ENCODE results near the gene ROCK2.

The ROCK2 gene

GRCh38 chr2:11144738-11145079 lies 199.7 kb downstream of the ROCK2 start:
- no peak for DNase-seq

GRCh38 chr2:11144077-11144737 lies 200.2 kb downstream of the ROCK2 start:
- DNase-seq, result no peak

GRCh38 chr2:11142987-11143386 lies 201.4 kb downstream of the ROCK2 start:
- DNase-seq, result no peak

- DNase-seq, result no peak
These were observed 202.1 kb downstream of the ROCK2 start for GRCh38 chr2:11142330-11142729.

- no peak for DNase-seq
These were observed 203.1 kb downstream of the ROCK2 start for GRCh38 chr2:11141319-11141718.

- DNase-seq, result no peak
These were observed 203.9 kb downstream of the ROCK2 start for GRCh38 chr2:11140492-11140891.

GRCh38 chr2:11134349-11134748 lies 210.1 kb downstream of the ROCK2 start:
- no peak for DNase-seq

- no peak for DNase-seq
These were observed 210.5 kb downstream of the ROCK2 start for GRCh38 chr2:11133936-11134320.

GRCh38 chr2:11133238-11133935 lies 211.0 kb downstream of the ROCK2 start:
- DNase-seq, result no peak

GRCh38 chr2:11132036-11132671 lies 212.3 kb downstream of the ROCK2 start:
- no peak for DNase-seq

- DNase-seq, result no peak
These were observed 213.1 kb downstream of the ROCK2 start for GRCh38 chr2:11131166-11131920.
